ENCODE results near the gene ETS2. TPM values are rescaled to one million over a fixed set of nuclear protein-coding genes. Genes with fewer than 3 reads are reported as not detected.

The ETS2 gene
- total RNA-seq, 2 experiments from 2014 or later: 44.7 to 61.9 TPM

- H3K27ac Mint-ChIP-seq: no peak overlapping the region
- ATAC-seq (no peak), DNase-seq (no peak)
- ChIA-PET CTCF (no interaction called here), POLR2A (no interaction called here)
- H3K27me3 Mint-ChIP-seq: peaks cover 5% of the 10 kb centered on the region
- no peaks in the 10 kb centered on the region for H3K4me1 Mint-ChIP-seq
- no peaks in the 10 kb centered on the region for H3K9me3 Mint-ChIP-seq (ENCODE audit: low read depth)
- no peak overlapping the region for H3K4me3 Mint-ChIP-seq
- intact Hi-C loops (cut with DNase I, micrococcal nuclease): no loop called here
- H3K36me3 Mint-ChIP-seq (ENCODE audit: low read depth): no peaks in the 10 kb centered on the region
Measured at GRCh38 chr21:38857152-38857825, 51.6 kb downstream of the ETS2 start.

GRCh38 chr21:38858026-38858811 is 52.5 kb downstream of the ETS2 start:
- peaks cover 5% of the 10 kb centered on the region for H3K27me3 Mint-ChIP-seq
- POLR2A ChIA-PET: no interaction called here
- ATAC-seq (no peak), DNase-seq (no peak)
- H3K4me1 Mint-ChIP-seq: no peaks in the 10 kb centered on the region
- intact Hi-C loops (cut with DNase I, micrococcal nuclease): no loop called here
- H3K36me3 Mint-ChIP-seq (ENCODE audit: low read depth): no peaks in the 10 kb centered on the region
- H3K9me3 Mint-ChIP-seq (ENCODE audit: low read depth): no peaks in the 10 kb centered on the region
- no peak overlapping the region for H3K4me3 Mint-ChIP-seq
- no peak overlapping the region for H3K27ac Mint-ChIP-seq
- CTCF ChIA-PET: no interaction called here

GRCh38 chr21:38858812-38859205 is 53.1 kb downstream of the ETS2 start:
- ATAC-seq (no peak), DNase-seq (no peak)
- no peaks in the 10 kb centered on the region for H3K4me1 Mint-ChIP-seq
- intact Hi-C loops (cut with DNase I, micrococcal nuclease): no loop called here
- peaks cover 5% of the 10 kb centered on the region for H3K27me3 Mint-ChIP-seq
- H3K27ac Mint-ChIP-seq: no peak overlapping the region
- no peaks in the 10 kb centered on the region for H3K9me3 Mint-ChIP-seq (ENCODE audit: low read depth)
- H3K36me3 Mint-ChIP-seq (ENCODE audit: low read depth): no peaks in the 10 kb centered on the region
- CTCF ChIA-PET: no interaction called here
- no peak overlapping the region for H3K4me3 Mint-ChIP-seq
- POLR2A ChIA-PET: no interaction called here

GRCh38 chr21:38859852-38860251 is 54.1 kb downstream of the ETS2 start:
- Mint-ChIP-seq H3K27me3 (peaks cover 5% of the 10 kb centered on the region), H3K4me3 (no peak overlapping the region), H3K36me3 (ENCODE audit: low read depth) (no peaks in the 10 kb centered on the region), H3K27ac (no peak overlapping the region), H3K9me3 (ENCODE audit: low read depth) (no peaks in the 10 kb centered on the region), H3K4me1 (no peaks in the 10 kb centered on the region)
- CTCF ChIA-PET: interaction anchor here (0.6 kb wide), 1 partner anchor 105 kb away, joined by 3 read pairs; no protein-coding TSS in a partner anchor
- POLR2A ChIA-PET: interaction anchor here (0.6 kb wide), 1 partner anchor 157 kb away, joined by 3 read pairs; no protein-coding TSS in a partner anchor
- intact Hi-C loops (cut with DNase I, micrococcal nuclease): loop anchor here in 1 of 2 experiments (10.0 kb wide), 1 partner anchor 335 kb away; no protein-coding TSS in a partner anchor
- DNase-seq (no peak), ATAC-seq (peak; percentile 61)

- ATAC-seq: no peak
- ChIA-PET CTCF (interaction anchor here (0.9 kb wide), 1 partner anchor 22 kb away, joined by 3 read pairs; no protein-coding TSS in a partner anchor), POLR2A (no interaction called here)
- H3K36me3 Mint-ChIP-seq (ENCODE audit: low read depth): no peaks in the 10 kb centered on the region
- peaks cover 5% of the 10 kb centered on the region for H3K27me3 Mint-ChIP-seq
- intact Hi-C loops (cut with DNase I, micrococcal nuclease): loop anchor here in 1 of 2 experiments (10.0 kb wide), 1 partner anchor 336 kb away; no protein-coding TSS in a partner anchor
- DNase-seq: no peak
- H3K4me3 Mint-ChIP-seq: no peak overlapping the region
- H3K9me3 Mint-ChIP-seq (ENCODE audit: low read depth): no peaks in the 10 kb centered on the region
- no peaks in the 10 kb centered on the region for H3K4me1 Mint-ChIP-seq
- no peak overlapping the region for H3K27ac Mint-ChIP-seq
Measured at GRCh38 chr21:38861056-38861455, 55.3 kb downstream of the ETS2 start.

GRCh38 chr21:38861989-38862683 is 56.4 kb downstream of the ETS2 start:
- Mint-ChIP-seq H3K36me3 (ENCODE audit: low read depth) (no peaks in the 10 kb centered on the region), H3K27me3 (peaks cover 8% of the 10 kb centered on the region), H3K4me1 (no peaks in the 10 kb centered on the region), H3K9me3 (ENCODE audit: low read depth) (no peaks in the 10 kb centered on the region), H3K4me3 (no peak overlapping the region), H3K27ac (no peak overlapping the region)
- DNase-seq: no peak
- ChIA-PET CTCF (no interaction called here), POLR2A (no interaction called here)
- intact Hi-C loops (cut with DNase I, micrococcal nuclease): loop anchor here in 1 of 2 experiments (10.0 kb wide), 1 partner anchor 337 kb away; no protein-coding TSS in a partner anchor
- ATAC-seq: no peak

- POLR2A ChIA-PET: no interaction called here
- Mint-ChIP-seq H3K27ac (no peak overlapping the region), H3K4me3 (no peak overlapping the region), H3K27me3 (peaks cover 8% of the 10 kb centered on the region), H3K9me3 (ENCODE audit: low read depth) (no peaks in the 10 kb centered on the region), H3K4me1 (no peaks in the 10 kb centered on the region), H3K36me3 (ENCODE audit: low read depth) (no peaks in the 10 kb centered on the region)
- ATAC-seq: no peak
- CTCF ChIA-PET: interaction anchor here (1.5 kb wide), 1 partner anchor 20 kb away, joined by 3 read pairs; no protein-coding TSS in a partner anchor
- no peak for DNase-seq
- intact Hi-C loops (cut with DNase I, micrococcal nuclease): loop anchor here in 1 of 2 experiments (10.0 kb wide), 1 partner anchor 338 kb away; no protein-coding TSS in a partner anchor
Measured at GRCh38 chr21:38863291-38863690, 57.6 kb downstream of the ETS2 start.

- Mint-ChIP-seq H3K36me3 (ENCODE audit: low read depth) (no peaks in the 10 kb centered on the region), H3K9me3 (ENCODE audit: low read depth) (no peaks in the 10 kb centered on the region), H3K4me3 (no peak overlapping the region), H3K27me3 (peaks cover 8% of the 10 kb centered on the region), H3K4me1 (no peaks in the 10 kb centered on the region), H3K27ac (no peak overlapping the region)
- ATAC-seq: no peak
- POLR2A ChIA-PET: no interaction called here
- no peak for DNase-seq
- CTCF ChIA-PET: interaction anchor here (0.6 to 1.5 kb wide), 2 partner anchors 19 to 325 kb away, joined by 3 read pairs; no protein-coding TSS in a partner anchor
- intact Hi-C loops (cut with DNase I, micrococcal nuclease): loop anchor here in 1 of 2 experiments (10.0 kb wide), 1 partner anchor 339 kb away; no protein-coding TSS in a partner anchor
Measured at GRCh38 chr21:38863843-38864363, 58.2 kb downstream of the ETS2 start.

- H3K9me3 Mint-ChIP-seq (ENCODE audit: low read depth): no peaks in the 10 kb centered on the region
- peaks cover 9% of the 10 kb centered on the region for H3K27me3 Mint-ChIP-seq
- ATAC-seq (no peak), DNase-seq (no peak)
- CTCF ChIA-PET: no interaction called here
- H3K36me3 Mint-ChIP-seq (ENCODE audit: low read depth): no peaks in the 10 kb centered on the region
- H3K4me3 Mint-ChIP-seq: no peak overlapping the region
- POLR2A ChIA-PET: no interaction called here
- intact Hi-C loops (cut with DNase I, micrococcal nuclease): loop anchor here in 1 of 2 experiments (10.0 kb wide), 1 partner anchor 340 kb away; no protein-coding TSS in a partner anchor
- no peaks in the 10 kb centered on the region for H3K4me1 Mint-ChIP-seq
- no peak overlapping the region for H3K27ac Mint-ChIP-seq
Measured at GRCh38 chr21:38864964-38865363, 59.2 kb downstream of the ETS2 start.

- CTCF ChIA-PET: interaction anchor here (0.6 kb wide), 1 partner anchor 62 kb away, joined by 3 read pairs; no protein-coding TSS in a partner anchor
- DNase-seq (no peak), ATAC-seq (no peak)
- no peaks in the 10 kb centered on the region for H3K9me3 Mint-ChIP-seq (ENCODE audit: low read depth)
- H3K36me3 Mint-ChIP-seq (ENCODE audit: low read depth): no peaks in the 10 kb centered on the region
- H3K4me3 Mint-ChIP-seq: no peak overlapping the region
- no peak overlapping the region for H3K27ac Mint-ChIP-seq
- peaks cover 6% of the 10 kb centered on the region for H3K27me3 Mint-ChIP-seq
- intact Hi-C loops (cut with DNase I, micrococcal nuclease): loop anchor here in 1 of 2 experiments (10.0 kb wide), 1 partner anchor 344 kb away; no protein-coding TSS in a partner anchor
- POLR2A ChIA-PET: no interaction called here
- no peaks in the 10 kb centered on the region for H3K4me1 Mint-ChIP-seq
Measured at GRCh38 chr21:38869196-38869595, 63.5 kb downstream of the ETS2 start.

GRCh38 chr21:38869946-38870345 is 64.2 kb downstream of the ETS2 start:
- ATAC-seq (no peak), DNase-seq (no peak)
- POLR2A ChIA-PET: no interaction called here
- intact Hi-C loops (cut with DNase I, micrococcal nuclease): loop anchor here in 1 of 2 experiments (10.0 kb wide), 1 partner anchor 345 kb away; no protein-coding TSS in a partner anchor
- no peaks in the 10 kb centered on the region for H3K36me3 Mint-ChIP-seq (ENCODE audit: low read depth)
- no peaks in the 10 kb centered on the region for H3K9me3 Mint-ChIP-seq (ENCODE audit: low read depth)
- H3K27ac Mint-ChIP-seq: no peak overlapping the region
- H3K4me1 Mint-ChIP-seq: no peaks in the 10 kb centered on the region
- H3K27me3 Mint-ChIP-seq: peaks cover 6% of the 10 kb centered on the region
- H3K4me3 Mint-ChIP-seq: no peak overlapping the region
- CTCF ChIA-PET: interaction anchor here (0.6 kb wide), 1 partner anchor 63 kb away, joined by 3 read pairs; no protein-coding TSS in a partner anchor

Measured in activated CD4-positive, alpha-beta T cell treated with anti-CD3 and anti-CD28 coated beads for 36 hours (primary cell).